GM23338 (cell line): ENCODE data around the gene UIMC1. TPM values are rescaled to one million over a fixed set of nuclear protein-coding genes. Genes with fewer than 3 reads are reported as not detected.

Experiments
- ATAC-seq: fragments of 200-7000 bp; cut with Tn5 transposase; 3 replicates; pipeline ENCODE4 v1.9.1; 2020
- DNase-seq: peaks from one replicate; pipeline ENCODE4 v3.0.0-alpha.2; 2015; ENCODE audit warnings: low spot score
- H2AFZ ChIP-seq: fragments of 200-600 bp; sonication (generic); 2 replicates; pipeline ENCODE4 v1.8.0; 2016; ENCODE audit warnings: antibody characterized with exemption, mild to moderate bottlenecking, moderate library complexity
- H3F3A ChIP-seq: fragments of 200-600 bp; sonication (generic); replicated peaks from 2 replicates; pipeline ENCODE4 v1.8.0; 2017; ENCODE audit warnings: antibody characterized with exemption, mixed run types, low read depth
- H3K27ac ChIP-seq: fragments of 200-600 bp; sonication (generic); 2 replicates; pipeline ENCODE4 v1.6.1; 2016; ENCODE audit warnings: low read depth
- H3K27me3 ChIP-seq: fragments of 200-600 bp; sonication (generic); 2 replicates; pipeline ENCODE4 v1.8.0; 2016; ENCODE audit warnings: mild to moderate bottlenecking, mixed run types, moderate library complexity; ENCODE audit not compliant: insufficient read depth
- H3K36me3 ChIP-seq: fragments of 200-600 bp; sonication (generic); 2 replicates; pipeline ENCODE4 v1.8.0; 2016; ENCODE audit warnings: mild to moderate bottlenecking; ENCODE audit not compliant: insufficient read depth
- H3K4me1 ChIP-seq: fragments of 200-600 bp; sonication (generic); 2 replicates; pipeline ENCODE4 v1.8.0; 2016; ENCODE audit warnings: mild to moderate bottlenecking, moderate library complexity; ENCODE audit not compliant: insufficient read depth
- H3K4me2 ChIP-seq: fragments of 200-600 bp; sonication (generic); 2 replicates; pipeline ENCODE4 v1.7.1; 2017; ENCODE audit warnings: mixed run types
- H3K4me3 ChIP-seq: fragments of 200-600 bp; sonication (generic); 2 replicates; pipeline ENCODE4 v1.6.1; 2016; ENCODE audit warnings: mixed run types
- H3K79me2 ChIP-seq: fragments of 200-600 bp; sonication (generic); replicated peaks from 2 replicates; pipeline ENCODE4 v1.8.0; 2017; ENCODE audit warnings: mild to moderate bottlenecking; ENCODE audit not compliant: insufficient read depth
- H3K9me2 ChIP-seq: fragments of 200-600 bp; sonication (generic); 2 replicates; pipeline ENCODE4 v1.8.0; 2017; ENCODE audit not compliant: insufficient read depth
- H4K20me1 ChIP-seq: fragments of 200-600 bp; sonication (generic); replicated peaks from 2 replicates; pipeline ENCODE4 v1.8.0; 2017; ENCODE audit warnings: mild to moderate bottlenecking; ENCODE audit not compliant: insufficient read depth
- H3K27ac Mint-ChIP-seq: 2 replicates; pipeline ENCODE4 v1.8.0; 2020; ENCODE audit warnings: inconsistent platforms, mild to moderate bottlenecking, moderate library complexity, mixed read lengths
- H3K27me3 Mint-ChIP-seq: 3 replicates; pipeline ENCODE4 v1.8.0; 2022; ENCODE audit warnings: low read depth, mild to moderate bottlenecking, moderate library complexity, mixed read lengths, inconsistent platforms; ENCODE audit not compliant: insufficient read depth, poor library complexity
- H3K36me3 Mint-ChIP-seq: 3 replicates; pipeline ENCODE4 v1.8.0; 2021; ENCODE audit warnings: low read depth, mild to moderate bottlenecking, inconsistent platforms, moderate library complexity, mixed read lengths
- H3K4me1 Mint-ChIP-seq: 3 replicates; pipeline ENCODE4 v1.8.0; 2020; ENCODE audit warnings: mild to moderate bottlenecking, inconsistent platforms, mixed read lengths
- H3K4me3 Mint-ChIP-seq: 3 replicates; pipeline ENCODE4 v1.8.0; 2021; ENCODE audit warnings: moderate library complexity, mild to moderate bottlenecking, inconsistent platforms, mixed read lengths
- H3K9me3 Mint-ChIP-seq: 3 replicates; pipeline ENCODE4 v1.8.0; 2020; ENCODE audit warnings: moderate library complexity, mild to moderate bottlenecking, inconsistent platforms, mixed read lengths
- CREB1 ChIP-seq: fragments of 250-450 bp; sonication (Bioruptor Pico); IDR thresholded peaks from 2 replicates; pipeline ENCODE4 v1.5.0; 2020; ENCODE audit warnings: low read depth, mild to moderate bottlenecking, moderate library complexity
- CTCF ChIP-seq, 2 experiments: fragments of 200-600 bp in 1 of 2; sonication (generic) in 1 of 2; conservative IDR thresholded peaks; 2 replicates each; pipeline versions ENCODE4 v1.5.1 to v1.6.1; 2016 to 2017; ENCODE audit warnings: antibody characterized with exemption in 2 of 2, low read depth in 2 of 2, mild to moderate bottlenecking in 2 of 2, moderate library complexity in 1 of 2
- ETS1 ChIP-seq: IDR thresholded peaks from 2 replicates; pipeline ENCODE4 v1.6.1; 2016; ENCODE audit warnings: antibody characterized with exemption
- EZH2 ChIP-seq: fragments of 200-600 bp; sonication (generic); IDR thresholded peaks from one replicate; pipeline ENCODE4 v1.8.0; 2017; ENCODE audit warnings: antibody characterized with exemption, mild to moderate bottlenecking, low read depth; ENCODE audit not compliant: unreplicated experiment
- EZH2phosphoT487 ChIP-seq: fragments of 200-600 bp; sonication (generic); IDR thresholded peaks from one replicate; pipeline ENCODE4 v1.8.1; 2018; ENCODE audit warnings: antibody characterized with exemption; ENCODE audit not compliant: unreplicated experiment
- JUNB ChIP-seq: IDR thresholded peaks from one replicate; pipeline ENCODE4 v1.6.1; 2016; ENCODE audit warnings: antibody characterized with exemption; ENCODE audit not compliant: unreplicated experiment
- NANOG ChIP-seq: IDR thresholded peaks from 2 replicates; pipeline ENCODE4 v1.6.1; 2016; ENCODE audit warnings: antibody characterized with exemption, borderline replicate concordance
- POLR2AphosphoS5 ChIP-seq: IDR thresholded peaks from 2 replicates; pipeline ENCODE4 v1.6.1; 2016; ENCODE audit warnings: antibody characterized with exemption, low read depth
- REST ChIP-seq: IDR thresholded peaks from one replicate; pipeline ENCODE4 v1.6.1; 2018; ENCODE audit warnings: antibody characterized with exemption; ENCODE audit not compliant: unreplicated experiment
- STAT1 ChIP-seq: IDR thresholded peaks from one replicate; pipeline ENCODE4 v1.6.1; 2016; ENCODE audit warnings: antibody characterized with exemption; ENCODE audit not compliant: unreplicated experiment
- ZNF114 ChIP-seq: fragments of 250-450 bp; sonication (Bioruptor Pico); IDR thresholded peaks from 2 replicates; pipeline ENCODE4 v1.5.0; 2020; ENCODE audit warnings: mild to moderate bottlenecking, moderate library complexity
- ZNF331 ChIP-seq: fragments of 250-450 bp; sonication (Bioruptor Pico); IDR thresholded peaks from 2 replicates; pipeline ENCODE4 v1.5.0; 2020; ENCODE audit warnings: low read depth, mild to moderate bottlenecking, moderate library complexity
- polyA plus RNA-seq: library from polyadenylated mRNA; unstranded; fragments of >200 nt; fragmentation: Nextera tagmentation; extraction: Ambion mirVana; gene quantifications from 2 replicates; pipeline ENCODE4 v1.2.1, GENCODE V29; 2016
- total RNA-seq: library from RNA; depleted of rRNA; stranded (reverse); fragments of >200 nt; shearing (Covaris generic); gene quantifications from 2 replicates; pipeline ENCODE4 v1.2.3, GENCODE V29; 2014
- TF ChIP-seq, protein P1 (sequence below): fragments of 250-450 bp; sonication (Bioruptor Pico); IDR thresholded peaks from 2 replicates; pipeline ENCODE4 v1.5.0; 2020; ENCODE audit warnings: mild to moderate bottlenecking, moderate library complexity

Gene UIMC1
- total and polyA plus RNA-seq, 2 experiments from 2014 or later: 36.4 to 40.1 TPM

DNA sequence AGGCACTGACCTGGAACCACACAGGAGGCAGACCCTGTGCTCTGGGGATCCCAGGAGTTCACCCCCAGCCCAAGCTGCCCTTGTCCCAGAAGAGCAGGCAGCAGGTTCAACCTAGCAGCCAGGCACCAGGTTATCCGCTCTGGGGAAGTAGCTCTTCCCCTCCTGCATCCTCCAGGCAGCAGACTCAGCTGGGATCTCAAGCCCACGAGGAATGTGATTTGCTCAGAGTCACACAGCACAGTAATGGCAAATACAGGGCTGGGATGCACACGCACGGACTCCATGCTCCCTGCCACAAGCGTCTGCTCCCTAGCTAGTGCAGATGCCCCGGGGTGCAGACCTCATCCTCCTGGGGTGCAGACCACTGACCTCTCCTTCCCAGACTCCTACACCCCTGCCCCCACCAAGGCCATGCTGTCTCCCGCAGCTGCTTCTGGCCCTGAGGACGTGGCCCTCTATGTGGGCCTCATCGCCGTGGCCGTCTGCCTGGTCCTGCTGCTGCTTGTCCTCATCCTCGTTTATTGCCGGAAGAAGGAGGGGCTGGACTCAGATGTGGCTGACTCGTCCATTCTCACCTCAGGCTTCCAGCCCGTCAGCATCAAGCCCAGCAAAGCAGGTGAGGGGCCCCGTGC, 132.9 kb downstream of the UIMC1 start:
- Histone ChIP-seq H2AFZ (no peak overlapping the region), H3K79me2 (no peaks in the 10 kb centered on the region), H3K36me3 (no peaks in the 10 kb centered on the region), H3K9me2 (no peaks in the 10 kb centered on the region), H3K27me3 (no peaks in the 10 kb centered on the region), H3K4me1 (no peaks in the 10 kb centered on the region), H4K20me1 (no peaks in the 10 kb centered on the region), H3F3A (no peaks in the 10 kb centered on the region), H3K4me2 (no peak overlapping the region), H3K4me3 (no peak overlapping the region), H3K27ac (no peak overlapping the region)
- Mint-ChIP-seq H3K27ac (no peak overlapping the region), H3K4me3 (no peak overlapping the region), H3K27me3 (peaks cover 18% of the 10 kb centered on the region), H3K36me3 (no peaks in the 10 kb centered on the region), H3K4me1 (peaks cover 6% of the 10 kb centered on the region; the same call in 2 of the 3 replicates), H3K9me3 (no peaks in the 10 kb centered on the region; the same call in 2 of the 3 replicates)
- ATAC-seq: no peak
- DNase-seq: no peak
- no peak for TF ChIP-seq ETS1
- TF ChIP-seq REST: no peak
- no peak for TF ChIP-seq EZH2phosphoT487
- TF ChIP-seq, protein P1, sequence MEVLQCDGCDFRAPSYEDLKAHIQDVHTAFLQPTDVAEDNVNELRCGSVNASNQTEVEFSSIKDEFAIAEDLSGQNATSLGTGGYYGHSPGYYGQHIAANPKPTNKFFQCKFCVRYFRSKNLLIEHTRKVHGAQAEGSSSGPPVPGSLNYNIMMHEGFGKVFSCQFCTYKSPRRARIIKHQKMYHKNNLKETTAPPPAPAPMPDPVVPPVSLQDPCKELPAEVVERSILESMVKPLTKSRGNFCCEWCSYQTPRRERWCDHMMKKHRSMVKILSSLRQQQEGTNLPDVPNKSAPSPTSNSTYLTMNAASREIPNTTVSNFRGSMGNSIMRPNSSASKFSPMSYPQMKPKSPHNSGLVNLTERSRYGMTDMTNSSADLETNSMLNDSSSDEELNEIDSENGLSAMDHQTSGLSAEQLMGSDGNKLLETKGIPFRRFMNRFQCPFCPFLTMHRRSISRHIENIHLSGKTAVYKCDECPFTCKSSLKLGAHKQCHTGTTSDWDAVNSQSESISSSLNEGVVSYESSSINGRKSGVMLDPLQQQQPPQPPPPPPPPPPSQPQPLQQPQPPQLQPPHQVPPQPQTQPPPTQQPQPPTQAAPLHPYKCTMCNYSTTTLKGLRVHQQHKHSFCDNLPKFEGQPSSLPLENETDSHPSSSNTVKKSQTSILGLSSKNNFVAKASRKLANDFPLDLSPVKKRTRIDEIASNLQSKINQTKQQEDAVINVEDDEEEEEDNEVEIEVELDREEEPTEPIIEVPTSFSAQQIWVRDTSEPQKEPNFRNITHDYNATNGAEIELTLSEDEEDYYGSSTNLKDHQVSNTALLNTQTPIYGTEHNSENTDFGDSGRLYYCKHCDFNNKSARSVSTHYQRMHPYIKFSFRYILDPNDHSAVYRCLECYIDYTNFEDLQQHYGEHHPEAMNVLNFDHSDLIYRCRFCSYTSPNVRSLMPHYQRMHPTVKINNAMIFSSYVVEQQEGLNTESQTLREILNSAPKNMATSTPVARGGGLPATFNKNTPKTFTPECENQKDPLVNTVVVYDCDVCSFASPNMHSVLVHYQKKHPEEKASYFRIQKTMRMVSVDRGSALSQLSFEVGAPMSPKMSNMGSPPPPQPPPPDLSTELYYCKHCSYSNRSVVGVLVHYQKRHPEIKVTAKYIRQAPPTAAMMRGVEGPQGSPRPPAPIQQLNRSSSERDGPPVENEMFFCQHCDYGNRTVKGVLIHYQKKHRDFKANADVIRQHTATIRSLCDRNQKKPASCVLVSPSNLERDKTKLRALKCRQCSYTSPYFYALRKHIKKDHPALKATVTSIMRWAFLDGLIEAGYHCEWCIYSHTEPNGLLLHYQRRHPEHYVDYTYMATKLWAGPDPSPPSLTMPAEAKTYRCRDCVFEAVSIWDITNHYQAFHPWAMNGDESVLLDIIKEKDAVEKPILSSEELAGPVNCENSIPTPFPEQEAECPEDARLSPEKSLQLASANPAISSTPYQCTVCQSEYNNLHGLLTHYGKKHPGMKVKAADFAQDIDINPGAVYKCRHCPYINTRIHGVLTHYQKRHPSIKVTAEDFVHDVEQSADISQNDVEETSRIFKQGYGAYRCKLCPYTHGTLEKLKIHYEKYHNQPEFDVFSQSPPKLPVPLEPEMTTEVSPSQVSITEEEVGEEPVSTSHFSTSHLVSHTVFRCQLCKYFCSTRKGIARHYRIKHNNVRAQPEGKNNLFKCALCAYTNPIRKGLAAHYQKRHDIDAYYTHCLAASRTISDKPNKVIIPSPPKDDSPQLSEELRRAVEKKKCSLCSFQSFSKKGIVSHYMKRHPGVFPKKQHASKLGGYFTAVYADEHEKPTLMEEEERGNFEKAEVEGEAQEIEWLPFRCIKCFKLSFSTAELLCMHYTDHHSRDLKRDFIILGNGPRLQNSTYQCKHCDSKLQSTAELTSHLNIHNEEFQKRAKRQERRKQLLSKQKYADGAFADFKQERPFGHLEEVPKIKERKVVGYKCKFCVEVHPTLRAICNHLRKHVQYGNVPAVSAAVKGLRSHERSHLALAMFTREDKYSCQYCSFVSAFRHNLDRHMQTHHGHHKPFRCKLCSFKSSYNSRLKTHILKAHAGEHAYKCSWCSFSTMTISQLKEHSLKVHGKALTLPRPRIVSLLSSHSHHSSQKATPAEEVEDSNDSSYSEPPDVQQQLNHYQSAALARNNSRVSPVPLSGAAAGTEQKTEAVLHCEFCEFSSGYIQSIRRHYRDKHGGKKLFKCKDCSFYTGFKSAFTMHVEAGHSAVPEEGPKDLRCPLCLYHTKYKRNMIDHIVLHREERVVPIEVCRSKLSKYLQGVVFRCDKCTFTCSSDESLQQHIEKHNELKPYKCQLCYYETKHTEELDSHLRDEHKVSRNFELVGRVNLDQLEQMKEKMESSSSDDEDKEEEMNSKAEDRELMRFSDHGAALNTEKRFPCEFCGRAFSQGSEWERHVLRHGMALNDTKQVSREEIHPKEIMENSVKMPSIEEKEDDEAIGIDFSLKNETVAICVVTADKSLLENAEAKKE (CRISPR knock-in tag): no peak
- TF ChIP-seq STAT1: no peak
- TF ChIP-seq JUNB: no peak
- no peak for TF ChIP-seq POLR2AphosphoS5
- no peak for TF ChIP-seq NANOG
- no peak for TF ChIP-seq EZH2
- no peak for TF ChIP-seq CTCF (conservative IDR thresholded peaks at IDR 0.05; ENCODE audit: low read depth in 2 of 2)
- no peak for TF ChIP-seq ZNF114 (CRISPR knock-in tag)
- no peak for TF ChIP-seq CREB1 (CRISPR knock-in tag)
- TF ChIP-seq ZNF331: no peak
